HCEC 1CT (cell line): Measurements from ENCODE around the gene VASH2.
"Not testable (repeated sequence)": the region's sequence is repeated elsewhere in the genome, so short reads cannot be mapped to it uniquely, and the experiment has no call there.

Experiments
- DNase-seq: peaks from one replicate; pipeline ENCODE4 v3.0.0-alpha.2; 2017

Gene VASH2

DNA sequence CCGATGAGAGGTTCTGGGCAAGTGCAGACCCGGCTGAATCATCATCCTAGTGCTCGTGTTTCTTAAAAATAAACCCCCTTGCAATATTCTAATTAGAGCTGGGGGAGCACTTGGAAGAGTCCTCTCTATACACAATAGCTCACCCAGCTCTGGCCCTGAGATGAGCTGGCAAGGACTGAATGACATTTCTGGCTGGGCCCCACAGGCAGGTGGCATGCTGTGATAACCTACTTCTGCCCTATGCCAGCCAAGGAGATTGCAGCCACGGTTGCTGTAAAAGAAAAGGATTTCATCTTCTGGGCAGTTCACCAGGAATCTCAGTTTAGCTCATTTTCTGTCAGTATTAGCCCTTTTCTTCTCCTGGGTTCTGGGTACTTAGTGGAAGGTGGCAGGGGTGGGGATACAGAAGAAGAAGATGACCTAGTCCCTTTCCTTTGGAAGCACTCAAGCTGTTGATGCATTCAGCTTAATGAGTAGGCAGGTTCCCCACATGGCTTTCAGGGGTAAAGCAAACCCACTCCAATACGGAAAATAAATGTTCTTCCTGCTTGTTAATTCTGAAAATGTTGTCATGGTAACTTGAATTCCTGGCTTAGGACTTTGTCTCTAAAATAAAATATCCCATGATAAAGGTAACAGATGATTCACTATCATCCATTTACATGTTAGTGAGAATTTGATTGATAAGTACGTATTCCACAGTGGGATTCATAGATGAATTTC lies 32.2 kb downstream of the VASH2 start:
- no peak for DNase-seq

DNA sequence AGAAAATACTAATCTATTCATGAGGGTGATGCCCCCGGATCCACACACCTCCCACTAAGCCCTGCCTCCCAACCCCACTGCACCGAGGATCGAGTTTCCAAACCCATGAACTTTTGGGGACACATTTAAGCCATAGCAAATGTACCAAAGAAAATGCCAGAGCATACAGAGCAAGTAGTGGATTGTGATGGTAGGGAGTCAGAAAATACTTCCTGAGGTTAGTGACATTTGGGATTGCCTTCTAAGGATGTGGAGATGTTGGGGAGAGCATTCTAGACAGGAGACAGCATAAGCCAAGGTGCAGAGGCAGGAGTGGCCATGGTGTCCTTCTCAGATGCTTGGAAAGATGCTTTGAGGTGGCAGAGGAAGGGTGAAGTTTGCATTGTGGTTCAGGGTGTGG lies 33.1 kb downstream of the VASH2 start:
- no peak for DNase-seq

DNA sequence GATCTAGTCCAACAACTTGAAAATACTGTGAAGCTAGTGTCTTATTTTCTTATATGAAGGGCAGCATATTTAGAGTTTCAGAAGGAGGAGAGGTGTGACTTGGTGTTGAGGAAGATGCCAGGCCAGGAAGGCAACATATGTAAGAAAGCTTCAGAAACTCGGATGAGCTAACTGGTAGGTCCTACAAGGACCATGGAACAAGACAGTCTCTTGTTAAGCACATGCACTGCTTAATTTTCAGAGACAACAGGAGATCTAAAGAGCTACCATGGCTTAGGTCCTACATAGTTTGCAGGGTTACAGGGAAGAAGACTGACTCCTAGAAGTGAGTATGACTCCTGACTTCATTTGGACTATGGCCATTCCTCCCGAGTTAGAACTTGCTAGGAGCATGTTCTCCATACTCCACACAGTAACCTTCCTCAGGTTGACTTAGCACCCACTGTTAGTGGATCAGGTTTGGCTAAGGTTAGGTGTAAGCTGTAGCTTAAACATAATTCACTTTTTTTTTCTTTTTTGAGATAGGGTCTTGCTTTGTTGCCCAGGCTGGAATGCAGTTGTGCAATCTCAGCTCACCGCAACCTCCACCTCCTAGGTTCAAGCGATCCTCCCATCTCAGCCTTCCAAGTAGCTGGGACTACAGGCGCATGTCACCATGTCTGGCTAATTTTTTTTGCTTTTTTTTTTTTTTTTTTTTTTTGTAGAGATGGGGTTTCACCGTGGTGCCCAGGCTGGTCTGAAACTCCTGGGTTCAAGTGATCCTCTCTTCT lies 34.4 kb downstream of the VASH2 start:
- no peak for DNase-seq

DNA sequence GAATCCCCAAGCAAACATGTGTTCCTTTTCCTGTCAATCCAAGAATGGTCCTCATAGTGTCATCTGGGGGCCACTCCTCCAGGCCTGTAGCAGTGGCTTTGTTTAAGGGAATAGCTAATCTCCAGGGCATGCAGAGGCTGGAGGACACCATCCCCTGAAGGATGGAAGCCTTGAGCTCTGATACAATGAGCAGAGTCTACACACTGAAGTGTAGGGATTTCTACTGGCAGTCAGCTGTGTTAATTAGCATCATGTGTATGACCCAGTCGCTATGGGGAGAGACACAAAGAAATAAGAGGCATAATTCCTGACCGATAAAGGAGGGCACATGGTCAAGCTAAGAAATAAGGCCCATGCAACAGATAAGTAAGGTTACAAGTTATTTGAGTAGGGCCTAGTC lies 36.2 kb downstream of the VASH2 start:
- no peak for DNase-seq

DNA sequence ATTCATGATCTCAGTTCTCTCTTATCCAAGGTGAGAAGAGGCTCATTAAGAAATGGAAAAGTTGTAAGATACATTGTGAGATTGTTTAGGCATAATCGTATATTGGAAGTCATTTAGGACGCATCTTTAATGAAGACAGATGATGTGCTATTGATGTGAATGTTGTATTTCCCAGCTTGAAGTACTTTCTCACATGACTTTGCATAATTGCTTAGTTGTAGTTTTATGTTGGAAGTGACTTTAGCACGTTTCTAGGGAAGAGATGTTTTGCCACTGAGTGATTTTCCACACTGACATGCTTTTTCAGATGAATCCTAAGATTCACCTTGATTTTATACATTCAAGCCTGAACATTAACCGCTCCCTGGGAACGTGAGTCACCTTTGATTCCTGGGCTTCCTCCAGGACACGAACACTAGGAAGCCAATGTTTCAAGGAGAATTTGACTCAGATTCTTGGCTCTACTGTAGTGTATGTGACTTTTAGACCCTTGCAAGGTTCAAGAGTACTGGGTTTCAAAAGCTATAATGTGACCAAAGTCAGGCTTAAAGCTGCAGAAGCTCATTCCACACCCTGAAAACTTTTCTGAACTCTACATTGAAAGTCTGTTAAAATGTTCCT lies 37.5 kb downstream of the VASH2 start:
- no peak for DNase-seq

DNA sequence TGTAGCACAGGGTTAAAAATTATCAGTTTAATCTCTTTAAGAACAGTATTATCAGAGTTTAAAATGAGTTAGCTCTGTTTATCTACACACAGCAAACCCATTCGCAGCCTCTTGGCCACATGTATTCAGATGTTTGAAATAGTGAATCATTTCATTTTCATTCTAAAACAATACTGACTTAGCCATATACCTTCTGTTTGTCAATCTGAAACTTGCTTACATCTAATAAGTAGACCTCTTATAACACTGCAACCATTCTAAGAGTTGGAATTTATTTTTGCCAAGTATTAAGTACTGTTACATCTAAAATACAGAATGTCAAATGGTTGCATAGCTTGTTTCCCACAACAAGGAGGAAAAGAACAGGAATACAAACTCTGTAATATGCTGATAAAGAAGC lies 39.9 kb downstream of the VASH2 start:
- no peak for DNase-seq

DNA sequence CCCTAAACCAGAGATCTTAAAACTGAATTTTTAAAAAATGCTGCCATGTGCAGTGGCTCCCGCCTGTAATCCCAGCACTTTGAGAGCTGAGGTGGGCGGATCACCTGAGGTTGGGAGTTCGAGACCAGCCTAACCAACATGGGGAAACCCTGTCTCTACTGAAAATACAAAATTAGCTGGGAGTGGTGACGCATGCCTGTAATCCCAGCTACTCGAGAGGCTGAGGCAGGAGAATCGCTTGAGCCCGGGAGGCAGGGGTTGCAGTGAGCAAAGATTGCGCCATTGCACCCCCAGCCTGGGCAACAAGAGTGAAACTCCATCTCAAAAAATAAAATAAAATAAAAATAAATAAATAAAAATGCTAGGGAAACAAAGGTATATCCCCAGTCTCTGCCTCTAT lies 43.6 kb downstream of the VASH2 start:
- not testable (repeated sequence) for DNase-seq

DNA sequence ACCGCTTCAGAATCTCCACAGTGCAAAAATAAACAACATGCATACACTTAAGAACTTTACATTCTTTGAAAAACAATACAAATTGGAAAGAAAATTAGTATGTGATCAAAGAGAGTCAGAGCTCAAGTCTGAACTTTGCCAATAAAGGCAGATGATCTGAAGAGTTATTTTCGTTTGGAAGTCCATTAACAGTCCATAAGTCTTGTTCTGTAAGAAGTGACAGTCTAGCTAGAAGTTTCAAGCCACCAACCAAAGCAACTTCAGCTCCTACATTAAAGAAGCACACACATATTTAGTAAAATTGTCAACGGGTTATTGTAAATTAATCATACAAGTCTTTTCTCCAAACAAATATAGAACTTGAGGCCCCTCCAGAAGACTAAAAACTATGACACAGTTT lies 44.6 kb downstream of the VASH2 start:
- DNase-seq = no peak

DNA sequence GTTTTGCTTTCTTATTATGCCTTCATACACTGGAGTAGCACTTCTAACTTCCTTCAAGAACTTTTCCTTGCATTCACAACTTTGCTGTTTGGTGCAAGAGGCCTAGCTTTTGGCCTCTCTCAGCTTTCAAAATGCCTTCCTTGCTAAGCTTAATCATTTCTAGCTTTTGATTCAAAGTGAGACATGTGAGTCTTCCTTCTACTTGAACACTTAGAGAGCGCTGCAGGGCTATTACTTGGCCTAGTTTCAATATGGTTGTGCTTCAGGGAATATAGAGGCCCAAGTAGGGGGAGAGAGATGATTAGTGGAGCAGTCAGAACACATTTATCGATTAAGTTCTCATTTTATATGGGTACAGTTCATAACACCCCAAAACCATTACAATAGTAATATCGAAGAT lies 52.9 kb downstream of the VASH2 start:
- DNase-seq = no peak

DNA sequence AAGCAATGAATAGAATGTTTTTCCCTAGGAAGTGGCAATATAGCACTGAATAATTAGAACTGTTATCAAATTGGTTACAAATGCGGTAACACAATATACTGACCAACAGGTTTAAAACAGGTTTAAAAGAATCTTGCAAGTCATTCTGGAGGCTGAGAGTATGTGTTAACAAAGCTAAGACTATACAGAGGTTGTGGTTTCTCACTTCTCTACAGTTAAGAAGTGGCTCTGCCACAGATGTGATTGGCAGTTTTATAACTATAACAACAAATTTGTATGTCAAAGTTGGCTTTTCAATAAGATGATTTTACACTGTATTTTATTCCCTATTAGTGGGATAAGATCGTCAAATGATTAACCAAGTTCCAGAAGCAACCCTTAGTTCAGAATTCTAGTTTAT lies 58.2 kb downstream of the VASH2 start:
- DNase-seq = no peak

DNA sequence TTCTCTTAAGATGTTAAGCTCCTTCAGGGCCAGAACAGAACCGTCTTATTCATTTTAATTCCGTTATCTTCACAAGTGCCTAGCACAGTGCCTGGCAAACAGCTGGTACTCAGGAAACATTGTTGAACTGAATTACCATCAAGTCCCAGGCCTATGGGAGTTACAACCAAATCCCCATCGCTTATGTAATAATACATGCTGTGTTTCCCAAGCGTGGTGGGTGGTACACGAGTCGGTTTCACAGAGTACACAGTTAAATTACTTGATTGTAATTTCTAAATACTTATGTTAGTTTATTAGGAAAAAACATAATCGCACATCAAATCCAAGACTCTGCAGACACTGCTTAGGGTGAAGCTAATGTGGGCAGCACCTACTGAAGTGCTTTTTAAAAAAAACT lies 64.3 kb downstream of the VASH2 start:
- no peak for DNase-seq

DNA sequence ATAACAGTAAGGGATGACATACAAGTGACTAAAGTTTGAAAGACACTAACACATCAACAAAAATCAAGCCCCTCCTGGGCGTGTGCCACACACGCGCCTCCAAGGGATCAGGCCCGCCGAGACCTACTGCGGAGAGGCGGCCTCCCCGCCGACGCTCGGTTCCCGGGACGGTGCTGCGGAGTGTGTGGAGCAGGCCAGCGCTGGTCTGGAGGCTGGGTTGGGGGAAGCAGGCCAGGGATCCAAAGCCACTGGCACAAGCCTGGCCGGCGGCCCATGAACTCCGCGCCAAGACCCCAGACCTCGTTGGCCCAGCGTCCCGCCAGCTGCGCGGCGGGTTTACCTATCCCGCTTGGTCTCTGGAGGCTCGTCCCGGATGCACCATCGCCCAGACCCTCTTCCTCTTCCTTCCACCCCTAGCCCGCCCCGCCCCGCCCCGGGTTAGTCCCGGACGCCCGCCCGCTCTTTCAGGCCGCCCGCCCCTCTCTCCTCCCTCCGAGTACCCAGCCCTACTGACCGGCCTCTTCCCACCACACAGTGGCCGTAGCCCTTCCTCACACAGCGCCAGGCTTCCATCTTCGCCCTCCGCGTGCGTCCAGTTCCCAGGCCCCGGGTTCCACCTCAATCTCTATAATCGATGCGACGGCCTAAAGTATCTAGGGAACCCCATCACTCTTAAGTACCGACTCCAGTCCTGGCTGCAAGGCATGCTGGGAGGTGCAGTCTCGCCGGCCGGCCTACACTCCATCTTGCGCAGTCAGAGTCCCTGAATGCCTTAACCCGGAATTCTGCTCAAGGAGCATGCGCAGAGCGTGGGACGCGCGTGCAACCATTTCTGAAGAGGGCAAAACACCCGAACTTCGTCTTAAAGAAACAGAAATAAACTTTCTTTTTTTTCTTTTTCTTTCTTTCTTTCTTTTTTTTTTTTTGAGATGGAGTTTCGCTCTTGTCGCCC lies 65.0 kb downstream of the VASH2 start, which contains the start of gene ANGEL2:
TSS of gene ANGEL2 (minus strand) at position 769 of the 952 bp plus-strand sequence. CDS start at position 573, 196 bp downstream.
- peak; percentile 97 for DNase-seq

DNA sequence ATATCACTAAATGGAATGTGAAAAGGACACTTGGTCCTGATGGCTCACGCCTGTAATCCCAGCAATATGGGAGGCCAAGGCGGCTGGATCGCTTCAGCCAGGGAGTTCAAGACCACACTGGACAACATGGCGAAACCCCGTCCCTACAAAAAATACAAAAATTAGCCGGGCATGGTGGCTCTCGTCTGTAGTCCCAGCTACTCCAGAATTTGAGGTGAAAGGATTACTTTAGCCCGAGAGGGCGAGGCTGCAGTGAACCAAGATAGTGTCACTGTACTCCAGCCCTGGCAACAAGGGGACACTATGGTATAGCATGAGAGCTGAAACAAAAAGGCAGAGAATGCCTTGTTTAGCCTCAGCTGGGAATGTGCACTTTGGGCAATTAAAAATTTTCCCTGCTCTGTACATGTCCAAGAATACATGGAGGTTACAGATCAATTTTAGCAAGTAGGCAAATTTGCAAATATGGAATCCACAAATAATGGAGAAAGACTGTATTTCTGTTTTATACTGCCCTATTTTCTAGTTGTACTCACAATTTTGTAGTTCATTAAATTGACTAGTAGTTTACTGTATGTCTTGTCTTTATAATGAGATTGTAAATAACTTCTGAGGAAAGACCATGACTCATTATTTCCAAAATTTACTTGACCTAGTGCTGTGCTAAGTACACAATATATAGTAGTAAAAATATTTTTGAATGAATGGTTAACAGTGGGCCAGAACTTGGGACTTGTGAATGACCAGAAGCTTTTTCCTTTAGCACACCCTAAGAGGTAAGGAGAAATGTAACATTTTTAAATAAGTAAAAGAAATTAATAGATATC lies 67.3 kb downstream of the VASH2 start:
- peak; percentile 12 for DNase-seq

DNA sequence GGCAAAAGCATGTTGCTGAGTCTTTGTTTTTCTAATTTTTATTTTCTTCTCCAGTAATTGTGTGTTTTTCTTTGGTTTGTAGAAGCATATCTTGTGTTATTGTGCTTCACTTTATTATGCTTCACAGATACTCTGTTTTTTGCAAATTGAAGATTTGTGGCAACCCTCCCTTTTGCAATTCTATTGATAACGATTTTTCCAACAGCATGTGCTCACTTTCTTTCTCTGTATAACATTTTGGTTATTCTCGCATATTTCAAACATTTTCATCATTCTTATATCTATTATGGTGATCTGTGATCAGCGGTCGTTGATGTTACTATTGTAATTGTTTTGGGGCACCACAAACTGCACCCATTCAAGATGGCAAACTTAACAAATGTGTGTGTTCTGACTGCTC lies 69.1 kb downstream of the VASH2 start:
- no peak for DNase-seq

DNA sequence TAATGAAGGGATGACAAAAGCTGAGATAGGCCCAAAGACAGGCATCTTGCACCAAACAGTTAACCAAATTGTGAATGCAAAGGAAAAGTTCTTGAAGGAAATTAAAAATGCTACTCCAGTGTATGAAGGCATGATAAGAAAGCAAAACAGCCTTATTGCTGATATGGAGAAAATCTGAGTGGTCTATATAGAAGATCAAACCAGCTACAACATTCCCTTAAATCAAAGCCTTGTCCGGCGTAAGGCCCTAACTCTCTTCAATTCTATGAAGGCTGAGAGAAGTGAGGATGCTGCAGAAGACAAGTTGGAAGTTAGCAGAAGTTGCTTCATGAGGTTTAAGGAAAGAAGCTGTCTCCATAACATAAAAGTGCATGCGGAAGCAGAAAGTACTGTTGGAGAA lies 69.7 kb downstream of the VASH2 start:
- DNase-seq = no peak

DNA sequence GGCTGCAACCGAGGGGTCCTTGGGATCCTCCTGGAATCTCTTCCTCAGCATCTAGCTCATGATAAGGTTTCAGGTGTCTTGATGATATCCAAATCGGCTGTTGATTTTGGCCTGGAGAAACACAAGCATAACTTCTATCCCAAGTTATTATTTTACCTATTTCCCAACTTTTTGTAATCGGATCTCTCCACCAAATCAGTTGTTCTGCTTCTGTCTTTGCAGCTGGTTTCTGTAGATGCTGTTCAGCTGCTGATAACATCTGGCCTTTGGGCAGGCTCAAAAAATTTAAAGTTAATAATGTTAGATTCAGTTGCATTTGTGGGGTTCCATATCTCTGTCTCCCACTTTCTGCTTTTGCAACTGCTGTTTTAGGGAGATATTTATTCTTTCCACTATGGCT lies 76.7 kb downstream of the VASH2 start:
- DNase-seq = not testable (repeated sequence)

DNA sequence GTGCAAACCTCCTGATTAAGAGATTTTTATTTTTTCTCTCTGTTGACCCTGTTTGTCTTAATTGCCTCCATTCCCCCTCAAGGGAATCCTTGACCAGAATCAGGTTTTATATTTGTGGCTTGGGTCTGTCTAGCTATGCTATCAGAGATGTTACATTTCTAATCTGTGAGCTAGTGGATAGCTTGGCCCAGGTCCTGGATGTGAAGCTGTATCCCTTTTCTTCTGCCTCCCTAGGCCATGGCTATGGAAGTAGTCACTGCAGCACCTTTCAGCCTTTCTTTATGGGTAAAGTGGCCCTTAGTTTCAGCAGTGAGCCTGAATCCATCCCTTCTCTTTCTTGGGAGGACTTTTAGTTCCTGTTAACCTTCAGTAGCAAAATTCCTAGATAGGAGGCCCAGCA lies 82.3 kb downstream of the VASH2 start:
- no peak for DNase-seq

DNA sequence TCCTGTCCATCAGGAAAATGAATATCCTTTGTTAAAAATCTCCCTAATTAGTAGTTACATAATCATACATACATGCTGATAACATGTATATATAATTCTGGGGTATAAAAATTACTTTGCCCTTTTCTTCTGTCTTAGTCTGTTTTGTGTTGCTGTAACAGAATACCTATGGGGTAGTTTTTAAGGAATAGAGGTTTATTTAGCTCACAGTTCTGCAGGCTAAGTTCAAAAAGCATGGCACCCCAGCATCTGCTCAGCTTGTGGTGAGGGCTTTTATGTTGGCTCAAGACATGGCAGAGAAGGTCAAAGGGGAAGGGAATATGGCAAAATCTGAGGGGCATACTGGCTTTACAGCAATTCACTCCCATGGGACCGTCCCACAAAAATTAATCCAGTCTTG lies 84.4 kb downstream of the VASH2 start:
- DNase-seq = no peak

DNA sequence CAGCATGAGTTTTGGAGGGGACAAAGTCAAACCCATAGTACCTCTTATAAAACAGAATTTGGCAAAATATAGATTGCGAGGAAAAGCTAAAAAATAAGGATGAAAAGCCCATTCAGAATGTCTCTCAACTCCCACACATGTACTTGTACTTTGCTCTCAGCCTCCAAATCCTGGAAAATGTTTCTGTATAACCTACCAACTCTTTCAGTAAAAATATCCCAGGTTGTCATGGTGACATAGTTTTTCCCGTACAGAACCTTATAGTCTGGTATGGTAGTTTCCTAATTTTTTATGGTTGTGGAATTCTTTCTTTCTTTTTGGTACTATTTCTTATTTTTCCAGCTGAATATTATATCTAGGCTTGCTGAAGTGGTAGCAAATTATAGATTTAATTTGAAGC lies 85.2 kb downstream of the VASH2 start:
- no peak for DNase-seq
